HepG2 (cell line): ENCODE measurements around the gene GPM6B.

Experiments
- GFI1 ChIP-seq: sonication (generic); formaldehyde crosslinking; IDR thresholded peaks from 2 replicates; pipeline ENCODE4 v1.5.0; 2020; ENCODE audit warnings: missing genetic modification reagents, mild to moderate bottlenecking, borderline replicate concordance
- MIER2 ChIP-seq: IDR thresholded peaks from 2 replicates; pipeline ENCODE4 v1.6.1; 2016; ENCODE audit warnings: missing biosample characterization, missing genetic modification reagents
- TF ChIP-seq, protein P1 (sequence below): sonication (generic); formaldehyde crosslinking; IDR thresholded peaks from 2 replicates; pipeline ENCODE4 v1.5.0; 2020; ENCODE audit warnings: mild to moderate bottlenecking, missing genetic modification reagents, moderate library complexity

GRCh38 chrX:13791145-13791544, 25.7 kb downstream of the GPM6B start:
- TF ChIP-seq GFI1: no peak
- TF ChIP-seq MIER2 (CRISPR knock-in tag): no peak
- TF ChIP-seq, protein P1, sequence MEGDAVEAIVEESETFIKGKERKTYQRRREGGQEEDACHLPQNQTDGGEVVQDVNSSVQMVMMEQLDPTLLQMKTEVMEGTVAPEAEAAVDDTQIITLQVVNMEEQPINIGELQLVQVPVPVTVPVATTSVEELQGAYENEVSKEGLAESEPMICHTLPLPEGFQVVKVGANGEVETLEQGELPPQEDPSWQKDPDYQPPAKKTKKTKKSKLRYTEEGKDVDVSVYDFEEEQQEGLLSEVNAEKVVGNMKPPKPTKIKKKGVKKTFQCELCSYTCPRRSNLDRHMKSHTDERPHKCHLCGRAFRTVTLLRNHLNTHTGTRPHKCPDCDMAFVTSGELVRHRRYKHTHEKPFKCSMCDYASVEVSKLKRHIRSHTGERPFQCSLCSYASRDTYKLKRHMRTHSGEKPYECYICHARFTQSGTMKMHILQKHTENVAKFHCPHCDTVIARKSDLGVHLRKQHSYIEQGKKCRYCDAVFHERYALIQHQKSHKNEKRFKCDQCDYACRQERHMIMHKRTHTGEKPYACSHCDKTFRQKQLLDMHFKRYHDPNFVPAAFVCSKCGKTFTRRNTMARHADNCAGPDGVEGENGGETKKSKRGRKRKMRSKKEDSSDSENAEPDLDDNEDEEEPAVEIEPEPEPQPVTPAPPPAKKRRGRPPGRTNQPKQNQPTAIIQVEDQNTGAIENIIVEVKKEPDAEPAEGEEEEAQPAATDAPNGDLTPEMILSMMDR: no peak
